Activated T-helper 1 cell treated with Interleukin-2 at 50 U/mL for 16 hours (primary cell): Measurements from ENCODE around the gene ABCC2.
"Not testable (repeated sequence)": the region's sequence is repeated elsewhere in the genome, so short reads cannot be mapped to it uniquely, and the experiment has no call there.

Experiments
- DNase-seq: peaks from one replicate; pipeline ENCODE4 v3.0.0-alpha.2; 2020; ENCODE audit warnings: low read depth

The ABCC2 gene

DNA sequence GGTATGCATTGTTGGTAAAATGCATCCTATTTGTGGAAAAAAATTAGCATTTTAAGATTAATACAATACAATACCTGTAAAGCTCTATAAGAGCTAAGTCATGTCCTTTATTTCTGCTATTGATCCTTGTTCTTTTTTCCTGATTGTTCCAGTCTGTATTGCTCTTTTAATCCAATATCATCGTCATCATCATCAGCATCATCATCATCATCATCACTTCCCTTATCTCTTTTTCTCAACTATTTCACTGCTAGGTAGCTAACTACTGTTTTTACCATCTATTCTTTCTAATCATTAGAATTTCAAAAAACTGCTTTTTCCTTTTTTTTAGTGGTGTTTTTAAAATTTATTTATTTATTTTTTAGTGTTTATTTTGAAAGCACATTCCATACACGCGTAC, 71.2 kb downstream of the ABCC2 start:
- no peak for DNase-seq

DNA sequence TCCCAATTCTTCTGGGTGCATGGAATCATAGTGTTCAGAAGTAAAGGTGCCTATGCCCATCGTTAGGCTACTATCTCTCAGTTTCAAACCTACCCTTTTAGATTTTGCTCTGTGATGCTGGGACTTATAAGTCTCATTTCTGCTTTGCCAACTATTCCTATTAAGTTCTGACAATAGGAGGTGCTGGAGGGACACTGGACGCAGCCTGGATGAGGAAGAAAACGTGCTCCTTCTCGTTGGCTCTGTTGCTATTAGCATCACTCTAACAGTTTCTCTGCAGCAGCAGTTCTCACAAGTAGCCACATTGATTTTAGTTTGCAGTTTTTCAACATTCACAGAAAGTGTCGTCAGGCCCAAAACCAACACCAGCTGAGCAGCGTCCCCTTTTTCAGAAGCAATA, 72.4 kb downstream of the ABCC2 start:
- DNase-seq: no peak

DNA sequence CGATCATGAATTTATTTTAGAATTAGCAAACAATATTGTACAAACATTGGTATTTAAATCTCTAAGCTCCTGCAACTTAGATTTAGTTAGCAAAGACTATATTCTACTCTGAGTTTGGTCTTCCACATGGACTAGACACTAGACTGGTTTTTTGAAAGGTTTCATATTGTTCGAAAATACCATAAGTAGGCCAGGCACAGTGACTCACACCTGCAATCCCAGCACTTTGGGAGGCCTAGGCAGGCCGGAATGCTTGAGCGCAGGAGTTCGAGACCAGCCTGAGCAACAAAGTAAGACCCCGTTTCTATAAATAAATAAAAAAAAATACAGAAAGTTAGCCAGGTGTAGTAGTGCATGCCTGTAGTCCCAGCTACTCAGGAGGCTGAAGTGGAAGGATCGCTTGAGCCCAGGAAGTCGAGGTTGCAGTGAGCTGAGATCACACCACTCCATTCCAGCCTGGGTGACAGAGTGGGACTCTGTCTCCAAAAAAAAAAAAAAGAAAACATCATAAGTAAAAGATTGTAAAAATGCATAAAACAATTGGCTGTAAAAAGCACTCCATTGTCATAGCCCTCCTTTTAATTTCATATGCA, 73.1 kb downstream of the ABCC2 start:
- DNase-seq: no peak

DNA sequence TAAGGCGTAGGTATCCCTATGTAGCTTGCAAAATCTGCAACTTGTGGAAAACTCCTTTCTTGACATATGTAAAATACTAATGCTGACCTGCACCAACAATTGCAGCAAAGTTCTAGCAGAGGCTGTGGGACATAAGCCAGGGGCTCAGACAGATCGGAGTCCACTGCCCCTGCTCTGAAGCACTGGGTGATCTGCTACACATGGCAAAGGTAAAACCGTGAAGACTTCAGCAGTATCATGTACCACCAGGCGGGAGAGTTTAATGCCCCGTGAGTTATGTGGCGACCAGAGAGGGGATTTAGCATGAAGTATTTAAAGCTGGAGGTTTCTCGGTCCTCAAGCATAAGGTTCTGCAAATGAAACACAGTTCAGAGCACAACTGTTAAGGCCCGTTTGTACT, 76.4 kb downstream of the ABCC2 start:
- no peak for DNase-seq

DNA sequence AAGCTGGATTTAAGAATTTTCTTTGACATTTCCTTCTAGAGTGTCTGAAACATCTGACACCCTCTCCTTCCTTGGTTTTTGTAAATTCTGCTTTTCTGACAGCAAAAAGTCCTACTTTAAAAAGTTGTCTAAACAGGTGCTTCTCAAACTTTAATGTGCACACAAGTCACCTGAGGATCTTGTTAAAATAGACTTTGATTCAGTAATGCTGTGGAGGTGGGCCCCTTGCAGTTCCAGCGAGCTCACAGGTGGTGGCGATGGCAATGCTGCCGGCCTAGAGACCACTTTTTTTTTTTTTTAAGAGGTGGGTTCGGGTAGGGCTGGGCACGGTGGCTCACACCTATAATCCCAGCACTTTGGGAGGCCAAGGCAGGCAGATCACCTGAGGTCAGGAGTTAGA, 77.1 kb downstream of the ABCC2 start:
- no peak for DNase-seq

DNA sequence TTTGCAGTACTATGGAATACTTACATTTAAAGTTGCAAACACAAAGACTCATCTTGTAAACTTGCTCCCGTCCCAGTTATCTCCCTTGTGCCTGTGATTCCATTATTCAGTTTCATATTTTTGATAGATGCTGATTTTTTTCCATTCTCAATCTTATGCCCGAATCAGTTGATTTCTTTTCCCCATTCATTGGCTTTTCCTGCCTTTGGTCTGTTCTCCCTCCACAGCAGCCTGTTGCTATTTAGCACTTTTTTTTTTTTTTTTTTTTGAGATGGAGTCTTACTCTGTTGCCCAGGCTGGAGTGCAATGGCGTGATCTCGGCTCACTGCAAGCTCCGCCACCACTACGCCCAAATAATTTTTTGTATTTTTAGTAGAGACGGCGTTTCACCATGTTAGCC, 78.0 kb downstream of the ABCC2 start:
- no peak for DNase-seq

DNA sequence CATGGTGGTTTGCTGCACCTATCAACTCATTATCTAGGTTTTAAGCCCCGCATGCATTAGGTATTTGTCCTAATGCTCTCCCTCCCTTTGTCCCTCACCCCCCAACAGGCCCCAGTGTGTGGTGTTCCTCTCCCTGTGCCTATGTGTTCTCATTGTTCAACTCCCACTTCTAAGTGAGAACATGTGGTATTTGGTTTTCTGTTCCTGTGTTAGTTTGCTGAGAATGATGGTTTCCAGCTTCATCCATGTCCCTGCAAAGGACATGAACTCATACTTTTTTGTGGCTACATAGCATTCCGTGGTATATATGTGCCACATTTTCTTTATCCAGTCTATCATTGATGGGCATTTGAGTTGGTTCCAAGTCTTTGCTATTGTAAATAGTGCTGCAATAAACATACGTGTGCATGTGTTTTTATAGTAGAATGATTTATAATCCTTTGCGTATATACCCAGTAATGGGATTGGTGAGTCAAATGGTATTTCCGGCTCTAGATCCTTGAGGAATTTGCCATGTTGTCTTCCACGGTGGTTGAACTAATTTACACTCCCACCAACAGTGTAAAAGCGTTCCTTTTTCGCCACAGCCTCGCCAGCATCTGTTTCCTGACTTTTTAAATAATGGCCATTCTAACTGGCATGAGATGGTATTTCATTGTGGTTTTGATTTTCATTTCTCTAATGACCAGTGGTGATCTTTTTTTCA, 81.2 kb downstream of the ABCC2 start:
- not testable (repeated sequence) for DNase-seq

DNA sequence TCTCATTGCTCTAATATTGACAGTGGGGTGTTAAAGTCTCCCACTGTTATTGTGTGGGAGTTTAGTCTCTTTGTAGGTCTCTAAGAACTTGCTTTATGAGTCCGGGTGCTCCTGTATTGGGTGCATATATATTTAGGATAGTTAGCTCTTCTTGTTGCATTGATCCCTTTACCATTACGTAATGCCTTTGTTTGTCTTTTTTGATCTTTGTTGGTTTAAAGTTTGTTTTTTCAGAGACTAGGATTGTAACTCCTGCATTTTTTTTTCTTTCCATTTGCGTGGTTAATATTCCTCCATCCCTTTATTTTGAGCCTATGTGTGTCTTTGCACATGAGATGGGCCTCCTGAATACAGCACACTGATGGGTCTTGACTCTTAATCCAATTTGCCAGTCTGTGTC, 84.8 kb downstream of the ABCC2 start:
- not testable (repeated sequence) for DNase-seq

DNA sequence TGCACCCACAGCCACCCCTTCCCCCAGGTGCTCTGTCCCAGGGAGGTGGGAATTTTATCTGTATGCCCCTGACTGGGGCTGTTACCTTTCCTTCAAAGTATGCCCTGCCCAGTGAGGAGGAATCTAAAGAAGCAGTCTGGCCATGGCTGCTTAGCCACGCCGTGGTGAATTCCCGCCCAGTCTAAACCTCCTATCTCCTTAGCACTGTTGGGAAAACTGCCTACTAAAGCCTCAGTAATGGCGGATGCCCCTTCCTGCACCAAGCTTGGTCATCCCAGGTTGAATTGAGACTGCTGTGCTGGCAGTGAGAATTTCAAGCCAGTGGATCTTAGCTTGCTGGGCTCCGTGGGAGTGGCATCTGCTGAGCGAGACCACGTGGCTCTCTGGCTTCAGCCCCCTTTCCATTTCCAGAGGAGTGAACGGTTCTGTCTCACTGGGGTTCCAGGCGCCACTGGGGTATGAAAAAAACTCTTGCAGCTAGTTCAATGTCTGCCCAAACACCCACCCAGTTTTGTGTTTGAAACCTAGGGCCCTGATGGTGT, 87.2 kb downstream of the ABCC2 start:
- no peak for DNase-seq

DNA sequence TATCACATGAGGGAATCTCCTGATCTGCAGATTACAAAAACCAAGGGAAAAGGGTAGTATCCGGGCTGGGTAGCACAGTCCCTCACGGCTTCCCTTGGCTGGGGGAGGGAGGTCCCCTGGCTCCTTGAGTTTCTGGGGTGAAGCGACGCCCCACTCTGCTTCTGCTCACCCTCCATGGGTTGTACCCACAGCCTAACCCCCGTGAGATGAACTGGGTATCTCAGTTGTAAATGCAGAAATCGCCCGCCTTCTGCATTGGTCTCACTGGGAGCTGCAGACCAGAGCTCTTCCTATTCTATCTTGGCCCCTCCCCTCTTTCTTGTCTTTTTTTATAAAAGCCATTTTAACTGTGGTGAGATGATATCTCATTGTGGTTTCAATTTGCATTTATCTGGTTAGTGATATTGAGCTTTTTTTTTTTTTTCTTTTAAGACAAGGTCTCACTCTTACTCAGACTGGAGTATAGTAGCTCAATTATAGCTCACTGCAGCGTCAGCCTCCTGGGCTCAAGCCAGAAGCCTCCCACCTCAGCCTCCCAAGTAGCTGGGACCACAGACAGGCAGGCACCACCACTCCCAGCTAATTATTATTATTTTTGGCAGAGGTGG, 87.8 kb downstream of the ABCC2 start:
- DNase-seq: no peak

DNA sequence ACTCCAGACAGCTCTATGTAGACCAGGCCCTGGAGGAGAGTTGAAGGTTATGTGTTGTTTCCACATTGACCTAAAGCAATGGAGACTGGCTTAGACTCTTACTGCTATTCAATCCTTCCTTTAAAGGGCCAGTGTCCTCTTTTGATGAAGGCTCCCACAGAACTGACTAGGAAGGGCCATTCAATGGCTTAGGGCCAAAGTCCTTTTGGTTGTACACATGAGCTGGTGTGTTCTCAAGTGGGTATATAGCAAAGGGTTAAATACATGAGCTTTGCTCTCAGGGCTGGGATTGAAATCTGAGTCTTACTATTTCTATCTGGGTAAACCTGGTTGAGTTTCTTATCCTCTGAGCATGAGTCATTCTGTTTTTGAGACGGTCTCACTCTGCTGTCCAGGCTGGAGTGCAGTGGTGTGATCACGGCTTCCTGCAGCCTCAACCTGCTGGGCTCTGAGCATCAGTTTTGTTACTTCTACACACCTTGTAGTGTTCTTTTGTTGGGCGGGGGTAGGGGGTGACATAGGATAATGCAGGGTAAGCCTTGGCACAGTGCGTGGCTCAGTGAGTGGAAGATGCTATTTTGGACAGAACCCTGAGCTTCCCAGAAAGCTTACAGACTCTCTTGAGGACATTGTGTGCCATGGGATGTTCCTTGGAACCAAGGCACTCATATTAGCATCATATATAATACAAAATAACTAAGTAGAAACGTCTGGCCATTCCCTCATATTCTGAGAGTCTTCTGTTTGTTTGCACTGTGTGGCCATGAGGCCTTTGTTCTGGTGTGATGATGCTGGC, 90.1 kb downstream of the ABCC2 start:
- DNase-seq: no peak

DNA sequence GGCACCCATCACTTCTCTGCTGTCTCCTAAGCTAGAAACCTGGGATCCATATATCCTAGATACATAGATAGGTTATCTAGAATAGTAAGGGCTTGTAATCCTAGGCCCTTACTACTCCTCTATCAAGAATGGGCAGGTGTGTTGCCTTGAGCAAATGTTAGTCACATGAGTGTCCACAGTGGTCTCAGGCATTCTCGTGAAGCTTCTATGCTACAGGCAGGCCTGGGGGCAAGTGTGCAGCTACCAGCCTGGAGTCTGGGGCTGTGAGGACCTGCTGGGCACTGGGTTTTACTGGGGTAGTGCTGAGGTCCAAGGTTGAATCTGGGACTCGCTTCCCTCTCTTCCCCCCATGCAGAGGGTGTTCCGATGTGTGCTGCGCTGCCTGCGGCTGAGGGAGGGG, 91.4 kb downstream of the ABCC2 start:
- DNase-seq: no peak

DNA sequence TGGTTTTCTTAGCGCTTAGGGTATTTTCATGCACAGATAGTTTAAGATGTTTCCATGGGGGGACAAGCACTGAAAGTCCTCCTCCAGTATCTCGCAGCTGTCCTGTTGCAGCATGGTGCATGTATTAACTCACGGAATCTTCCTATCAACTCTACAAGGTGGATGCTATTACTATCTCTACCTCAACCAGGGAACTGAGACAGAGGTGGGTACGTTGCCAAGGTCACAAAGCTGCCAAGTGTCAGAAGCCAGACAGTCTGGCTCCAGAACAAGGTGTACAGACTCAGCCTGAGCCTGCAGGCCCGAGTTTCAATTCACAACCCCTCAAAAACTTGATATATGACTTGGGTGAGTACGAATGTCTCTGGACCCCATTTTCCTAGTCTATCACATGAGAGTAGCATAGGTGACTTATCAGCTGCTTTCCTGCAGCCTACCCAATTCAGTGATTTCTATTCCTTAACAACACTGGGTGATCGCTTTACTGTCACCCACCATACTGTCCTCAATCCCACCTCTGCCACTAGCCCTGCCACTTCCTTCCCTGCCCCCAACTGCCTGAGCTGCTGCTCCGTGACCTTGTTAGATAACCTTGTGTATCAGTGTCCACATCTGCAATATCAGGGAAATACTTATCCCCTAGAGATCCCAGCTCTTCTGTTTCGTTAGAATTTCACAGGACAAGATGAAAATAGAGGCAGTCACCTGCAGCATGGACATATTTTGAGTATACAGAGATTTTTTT, 92.1 kb downstream of the ABCC2 start:
- no peak for DNase-seq

DNA sequence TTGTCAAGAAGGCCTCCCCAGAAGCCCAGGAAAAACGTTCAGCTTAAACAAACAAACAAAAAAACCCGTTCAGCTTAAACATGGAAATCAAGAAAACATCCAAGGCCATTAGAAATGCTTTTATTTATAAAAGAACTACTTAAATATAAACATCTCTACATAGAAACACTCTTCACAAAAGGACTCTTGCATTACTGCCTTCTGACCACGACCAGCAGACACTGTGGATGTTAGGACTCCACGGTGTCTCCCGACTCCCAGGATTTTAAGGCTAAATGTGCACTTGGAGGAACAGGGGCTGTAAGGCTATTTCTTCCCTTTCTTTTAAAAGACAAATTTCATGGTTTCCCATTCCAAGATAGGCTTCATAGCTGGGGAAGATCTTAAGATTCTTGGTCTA, 93.0 kb downstream of the ABCC2 start:
- no peak for DNase-seq

DNA sequence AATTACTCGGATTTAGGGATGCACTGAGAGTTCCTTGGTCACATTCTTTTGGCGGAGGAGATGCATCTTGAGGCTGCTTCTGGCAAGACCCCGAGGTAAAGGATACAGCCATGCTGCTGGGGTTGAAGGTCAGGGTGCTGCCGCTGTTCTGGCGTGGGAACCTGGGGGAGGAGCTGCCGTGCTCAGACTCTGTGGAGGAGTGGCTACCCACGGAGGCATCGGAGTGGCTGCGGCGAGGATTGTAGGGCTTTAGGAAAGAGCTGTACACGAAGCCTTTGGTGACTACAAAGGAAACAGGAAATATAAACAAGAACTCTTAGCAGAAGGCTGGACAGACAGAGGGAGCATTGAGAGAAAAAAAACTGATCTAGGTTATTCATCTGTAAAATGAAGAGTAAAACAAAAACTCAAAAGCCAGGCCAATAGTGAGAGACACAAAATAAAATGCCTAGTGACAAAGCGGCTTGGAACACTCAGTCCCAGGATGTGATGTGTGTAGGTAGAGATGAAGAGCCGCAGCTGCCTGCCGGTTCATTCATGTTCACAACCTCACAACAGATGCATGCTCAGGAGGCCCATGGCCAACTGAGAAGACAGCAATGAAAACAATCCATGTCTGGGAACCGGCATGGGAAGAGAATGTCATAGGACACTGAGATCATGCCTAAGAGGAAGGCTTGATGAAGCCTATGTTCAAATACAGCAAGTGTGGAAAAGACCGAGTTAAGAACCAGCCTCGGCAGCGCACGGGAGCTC, 97.8 kb downstream of the ABCC2 start:
- no peak for DNase-seq

DNA sequence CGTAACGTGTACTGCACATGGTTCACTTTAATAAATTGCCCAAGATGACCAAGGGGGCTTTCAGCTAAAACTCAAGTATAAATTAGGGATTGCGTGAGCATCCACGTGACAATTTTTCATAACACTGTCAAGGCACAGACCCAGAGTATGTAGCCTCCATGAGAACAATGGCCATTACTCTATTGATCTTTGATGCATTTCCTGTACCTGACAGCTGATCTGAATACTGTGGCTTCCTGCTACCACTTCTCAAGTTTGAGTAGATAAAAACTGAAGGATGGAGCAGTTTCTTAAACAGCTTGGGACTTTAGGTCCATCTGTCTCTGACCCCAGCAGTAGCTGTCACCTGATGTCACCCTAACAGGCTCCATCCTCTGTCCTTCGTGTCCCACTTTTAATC, 98.9 kb downstream of the ABCC2 start:
- no peak for DNase-seq

DNA sequence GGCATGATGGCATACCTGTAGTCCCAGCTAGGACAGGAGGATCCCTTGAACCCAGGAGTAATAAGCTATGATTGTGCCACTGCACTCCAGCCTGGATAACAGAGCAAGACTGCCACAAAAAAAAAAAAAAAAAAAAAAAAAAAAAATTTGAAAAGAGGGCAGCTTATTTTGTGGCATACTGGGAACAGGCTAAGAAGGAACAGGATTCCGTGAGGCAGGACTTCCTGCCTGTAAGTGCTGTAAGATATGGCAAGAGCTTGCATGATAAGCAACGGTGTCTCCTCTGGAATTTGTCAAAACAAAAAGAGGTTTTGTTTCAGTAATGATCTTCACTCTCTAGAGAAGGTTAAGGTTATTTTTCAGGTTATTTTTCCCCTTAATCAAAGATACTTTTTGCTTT, 101.1 kb downstream of the ABCC2 start:
- DNase-seq: no peak

DNA sequence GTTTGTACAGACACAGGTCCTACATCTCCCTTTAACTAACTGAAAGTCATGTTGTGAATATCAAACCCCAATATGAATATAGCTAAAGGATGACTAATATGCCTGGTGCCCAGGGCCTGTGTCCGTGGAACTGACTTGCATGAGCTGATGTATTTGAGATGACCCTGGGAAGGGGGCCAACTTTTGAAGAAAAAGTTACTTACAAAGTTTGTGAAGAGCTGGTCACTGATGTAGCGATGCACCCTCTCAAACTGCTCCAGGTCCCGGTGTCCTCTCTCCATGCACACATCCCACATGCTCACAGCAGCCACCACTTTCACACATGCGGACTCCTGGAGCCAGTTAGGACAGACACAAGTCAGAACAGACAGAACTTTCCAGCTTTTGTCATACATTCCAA, 106.2 kb downstream of the ABCC2 start:
- no peak for DNase-seq

DNA sequence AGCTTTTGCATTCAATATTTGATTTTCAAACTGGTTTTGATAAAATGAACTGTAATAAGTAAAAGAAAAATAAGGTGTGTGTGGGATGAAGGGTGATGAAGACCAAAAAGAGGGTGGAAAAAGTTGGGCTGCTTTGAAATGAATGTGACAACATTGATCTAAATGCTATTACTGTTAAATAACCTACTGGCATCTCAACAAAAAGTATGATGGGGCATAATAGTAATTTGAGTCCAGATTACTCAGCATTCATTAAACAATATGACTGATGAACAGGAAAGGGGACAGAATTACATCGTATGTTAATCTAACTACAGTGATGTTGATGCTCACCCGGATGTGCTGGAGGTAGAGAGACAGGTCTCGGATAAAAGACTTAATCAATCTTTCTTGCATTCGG, 112.2 kb downstream of the ABCC2 start:
- no peak for DNase-seq

DNA sequence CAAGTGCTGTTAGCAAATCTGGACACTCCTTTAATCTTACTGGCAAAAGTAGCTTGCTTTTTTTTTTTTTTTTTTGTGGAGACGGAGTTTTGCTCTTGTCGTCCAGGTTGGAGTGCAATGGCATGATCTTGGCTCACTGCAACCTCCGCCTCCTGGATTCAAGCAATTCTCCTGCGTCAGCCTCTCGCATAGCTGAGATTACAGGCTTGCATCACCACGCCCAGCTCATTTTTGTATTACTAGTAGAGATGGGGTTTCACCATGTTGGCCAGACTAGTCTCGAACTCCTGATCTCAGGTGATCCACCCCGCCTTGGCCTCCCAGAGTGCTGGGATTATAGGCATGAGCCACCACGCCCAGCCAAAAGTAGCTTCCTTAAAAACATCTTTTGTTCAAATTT, 112.6 kb downstream of the ABCC2 start:
- DNase-seq: not testable (repeated sequence)

DNA sequence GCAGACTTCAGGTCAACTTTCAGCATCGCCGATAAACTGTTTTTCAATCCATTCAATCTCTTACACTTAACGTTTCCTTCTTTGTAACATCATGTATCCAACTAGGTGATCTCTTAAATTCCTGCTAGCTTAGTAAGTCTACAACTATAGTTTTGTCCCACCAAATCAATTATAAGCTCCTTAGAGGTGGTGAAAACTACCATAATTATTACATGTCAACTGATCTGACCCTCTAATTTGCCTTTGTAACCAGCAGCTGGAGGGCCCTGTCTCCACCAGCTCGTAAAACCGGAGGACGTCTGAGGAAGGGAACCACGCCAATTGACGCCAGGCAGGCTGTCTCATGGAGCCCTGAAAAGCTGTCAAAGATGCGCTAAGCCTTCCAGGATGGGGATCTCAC, 113.4 kb downstream of the ABCC2 start:
- no peak for DNase-seq
